ENCODE data around the gene PPM1D.

DNA sequence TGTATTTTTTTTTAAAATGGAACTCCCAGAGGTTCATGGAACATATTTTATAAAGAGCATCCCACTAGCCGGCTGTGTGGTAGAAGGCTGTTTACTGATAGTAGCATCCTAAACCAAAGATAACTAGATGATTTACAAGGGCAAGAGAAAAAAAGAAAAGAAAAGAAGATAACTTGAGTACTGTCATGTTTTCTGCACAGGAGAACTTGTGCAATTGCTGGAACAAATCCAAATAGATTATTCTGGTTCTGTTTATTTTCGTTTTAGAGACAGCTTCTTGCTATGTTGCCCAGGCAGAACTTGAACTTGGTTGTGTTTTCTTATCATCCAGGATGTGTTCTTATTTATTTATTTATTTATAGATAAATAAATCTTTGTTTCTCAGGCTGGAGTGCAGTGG, 20.9 kb upstream of the PPM1D start:
- TF ChIP-seq, protein P1, sequence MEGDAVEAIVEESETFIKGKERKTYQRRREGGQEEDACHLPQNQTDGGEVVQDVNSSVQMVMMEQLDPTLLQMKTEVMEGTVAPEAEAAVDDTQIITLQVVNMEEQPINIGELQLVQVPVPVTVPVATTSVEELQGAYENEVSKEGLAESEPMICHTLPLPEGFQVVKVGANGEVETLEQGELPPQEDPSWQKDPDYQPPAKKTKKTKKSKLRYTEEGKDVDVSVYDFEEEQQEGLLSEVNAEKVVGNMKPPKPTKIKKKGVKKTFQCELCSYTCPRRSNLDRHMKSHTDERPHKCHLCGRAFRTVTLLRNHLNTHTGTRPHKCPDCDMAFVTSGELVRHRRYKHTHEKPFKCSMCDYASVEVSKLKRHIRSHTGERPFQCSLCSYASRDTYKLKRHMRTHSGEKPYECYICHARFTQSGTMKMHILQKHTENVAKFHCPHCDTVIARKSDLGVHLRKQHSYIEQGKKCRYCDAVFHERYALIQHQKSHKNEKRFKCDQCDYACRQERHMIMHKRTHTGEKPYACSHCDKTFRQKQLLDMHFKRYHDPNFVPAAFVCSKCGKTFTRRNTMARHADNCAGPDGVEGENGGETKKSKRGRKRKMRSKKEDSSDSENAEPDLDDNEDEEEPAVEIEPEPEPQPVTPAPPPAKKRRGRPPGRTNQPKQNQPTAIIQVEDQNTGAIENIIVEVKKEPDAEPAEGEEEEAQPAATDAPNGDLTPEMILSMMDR (conservative IDR thresholded peaks at IDR 0.05; ENCODE audit: low read length) = no peak
- no peak for TF ChIP-seq EZH2phosphoT487 (IDR thresholded peaks at IDR 0.05; ENCODE audit: borderline replicate concordance)

Data from Loucy (cell line).